NCI-H187 (cell line): ENCODE results near the gene OR2H1.

Experiments
- DNase-seq, 2 experiments: peaks; one replicate each; lab custom pipeline; 2025; lab: John Stamatoyannopoulos, UW

Gene OR2H1

DNA sequence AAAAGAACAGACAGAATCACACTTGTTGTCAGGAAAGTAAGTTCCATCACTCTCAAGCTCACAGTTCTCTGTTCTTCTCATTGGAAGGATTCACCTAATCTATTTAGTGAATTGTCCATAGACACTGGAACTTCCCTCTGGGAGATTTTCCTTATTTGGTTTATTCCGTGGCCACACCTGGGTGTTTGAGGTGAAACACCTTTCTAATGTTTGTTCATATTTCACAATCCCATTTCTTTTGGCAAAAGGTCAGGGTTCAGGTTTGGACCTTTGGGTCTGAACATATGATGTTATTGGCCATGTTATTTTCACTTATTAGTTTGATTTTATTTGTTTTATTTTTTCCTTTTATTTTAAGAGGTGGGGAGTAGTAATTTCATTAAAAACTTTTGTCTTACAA is 26.8 kb downstream of the OR2H1 start:
- no peak for DNase-seq

DNA sequence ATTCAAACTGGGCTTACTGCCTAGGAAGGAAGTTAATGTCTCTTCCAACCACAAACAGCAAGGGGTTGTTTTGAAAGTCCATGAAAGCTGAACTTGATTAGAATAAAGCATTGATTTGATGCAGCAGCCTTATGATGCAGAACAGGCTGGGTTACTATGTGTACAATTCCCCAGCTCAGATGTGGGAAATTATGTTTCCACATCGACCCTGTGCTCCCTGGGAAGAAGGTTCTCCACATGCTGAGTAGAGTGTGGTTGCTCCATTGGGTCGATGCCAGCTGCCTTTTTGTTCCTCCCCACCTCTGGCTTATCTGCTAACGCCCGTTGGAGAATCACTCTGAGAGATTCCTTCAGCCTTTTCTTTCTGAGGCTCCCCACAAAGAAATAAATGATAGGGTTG is 29.6 kb downstream of the OR2H1 start:
- no peak for DNase-seq

DNA sequence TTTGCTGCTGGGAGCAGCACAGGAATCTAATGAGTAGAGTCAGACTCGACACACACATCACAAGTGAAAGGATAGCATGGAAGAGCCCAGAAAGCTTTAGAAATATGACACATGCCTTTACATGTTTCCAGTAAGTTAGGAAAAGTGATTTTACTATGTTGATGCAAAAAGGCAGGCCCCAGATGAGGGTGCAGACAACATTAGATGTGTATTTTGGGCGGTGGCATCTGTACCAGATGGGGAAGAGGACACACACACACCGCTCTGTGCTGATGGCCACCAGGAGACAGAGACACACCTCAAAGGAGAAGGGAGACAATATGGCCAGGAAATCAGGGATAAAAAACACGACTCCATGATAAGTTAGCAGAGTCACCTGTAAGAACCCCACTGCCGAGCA is 30.2 kb downstream of the OR2H1 start:
- no peak for DNase-seq

DNA sequence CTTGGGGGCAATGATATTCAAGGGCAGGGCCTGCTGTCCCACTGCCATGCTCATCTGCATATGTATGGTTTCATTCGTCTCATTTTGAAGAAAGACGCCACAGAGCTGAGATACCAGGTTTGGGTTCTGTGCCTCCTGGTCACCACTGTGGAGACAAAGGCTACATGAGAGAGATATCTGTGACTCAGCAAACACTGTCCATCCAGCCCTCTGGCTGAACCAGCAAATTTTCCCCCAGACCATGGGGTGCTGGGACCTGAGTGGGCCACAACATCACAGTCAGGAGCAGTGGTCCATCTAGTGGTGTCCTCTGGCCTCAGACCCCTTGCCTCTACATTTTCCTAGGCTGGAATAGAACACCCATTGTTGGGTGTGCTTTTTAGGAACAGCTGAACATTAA is 30.7 kb downstream of the OR2H1 start, which contains the start of gene MAS1L:
MAS1L (minus strand) TSS at position 297 of the 400 bp plus-strand sequence; CDS start at position 243, 54 bp downstream.
- no peak for DNase-seq

DNA sequence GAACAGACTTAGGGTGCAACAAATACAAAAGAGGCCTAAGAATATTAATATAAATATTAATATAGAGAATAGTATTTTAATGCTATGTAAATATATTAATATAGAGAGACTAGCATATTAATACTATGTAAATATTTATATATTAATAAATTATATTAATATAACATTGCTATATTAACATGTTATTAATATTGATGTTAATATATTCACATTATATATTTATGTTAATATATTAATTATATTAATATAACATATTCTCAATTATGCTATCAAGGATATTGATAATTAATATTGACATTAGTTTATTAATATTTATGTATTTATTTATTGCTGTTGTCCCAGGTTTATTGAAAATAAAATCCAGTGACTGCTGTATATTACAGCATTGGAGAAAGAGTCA is 31.9 kb downstream of the OR2H1 start:
- DNase-seq = no peak

DNA sequence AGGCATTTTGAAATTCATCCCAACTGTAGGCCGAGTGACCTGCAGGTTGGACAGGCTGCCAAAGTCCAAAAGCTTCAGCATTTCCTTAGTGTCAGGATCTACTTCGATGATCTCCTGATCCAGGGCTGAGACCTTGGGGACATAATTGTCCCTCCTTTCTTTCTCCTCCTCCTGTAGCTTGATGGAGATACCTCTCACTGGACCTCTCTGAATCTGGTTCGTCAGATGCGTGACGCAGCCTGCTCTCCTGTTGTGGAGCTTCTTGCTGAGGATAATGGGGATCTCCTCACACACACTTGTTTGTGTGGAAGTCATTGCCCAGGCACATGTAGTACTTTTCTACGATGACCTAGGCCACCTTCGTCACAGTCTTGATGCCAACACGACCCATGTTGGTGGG is 32.3 kb downstream of the OR2H1 start:
- no peak for DNase-seq

DNA sequence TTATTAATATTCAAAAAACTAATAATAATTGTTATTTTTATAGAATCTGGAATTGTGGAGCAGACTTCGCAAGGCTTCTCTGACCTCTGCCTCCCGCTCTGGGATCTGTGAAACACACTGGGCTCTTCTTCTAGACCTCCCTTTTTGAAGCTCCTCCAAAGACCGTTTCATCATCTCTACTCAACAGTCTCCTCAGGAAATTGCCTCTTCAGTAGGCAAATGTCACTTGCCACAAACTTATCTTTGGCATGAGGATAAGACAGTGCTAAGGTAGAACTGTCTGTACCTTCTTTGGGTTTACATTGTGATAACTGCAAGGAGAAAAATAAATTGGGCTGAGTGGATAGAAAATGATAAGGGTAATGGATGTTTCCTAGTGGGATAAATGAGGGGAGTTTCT is 33.1 kb downstream of the OR2H1 start:
- no peak for DNase-seq

DNA sequence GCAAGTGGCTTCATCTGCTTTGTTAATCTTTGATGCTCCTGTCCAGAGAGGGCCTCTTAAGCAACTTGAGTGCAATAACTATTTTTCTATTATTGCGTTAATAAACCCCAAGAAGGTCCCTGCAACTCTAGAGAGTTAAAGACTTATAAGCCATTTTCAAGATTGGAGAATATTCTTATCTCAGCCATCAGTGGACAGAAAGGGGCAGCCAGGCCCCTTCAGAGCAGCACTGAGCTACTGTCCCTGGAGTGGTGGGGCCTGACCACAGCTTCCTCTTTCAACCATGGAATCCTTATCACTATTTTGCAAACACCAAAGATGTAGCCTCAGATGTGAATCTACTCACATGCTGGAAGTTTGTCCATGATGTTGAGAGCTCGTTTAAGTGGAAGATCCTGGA is 33.6 kb downstream of the OR2H1 start:
- DNase-seq = no peak

DNA sequence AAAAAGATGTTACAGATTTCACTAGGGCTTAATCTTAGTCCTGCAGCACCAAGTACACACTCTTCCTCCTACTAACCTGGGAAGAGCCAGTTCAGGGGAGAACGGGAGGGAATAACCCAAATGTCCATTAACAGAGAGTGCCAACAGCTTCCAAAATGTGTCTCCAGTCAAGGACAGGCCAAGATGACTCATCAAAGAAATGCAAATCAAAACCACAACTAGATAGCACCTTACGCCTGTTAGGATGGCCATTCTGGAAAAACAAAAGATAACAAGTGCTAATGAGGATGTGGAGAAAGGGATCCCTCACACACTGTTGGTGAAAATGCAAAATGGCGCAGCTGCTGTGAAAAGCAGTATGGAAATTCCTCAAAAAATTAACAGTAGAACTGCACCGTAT is 34.6 kb downstream of the OR2H1 start:
- no peak for DNase-seq

DNA sequence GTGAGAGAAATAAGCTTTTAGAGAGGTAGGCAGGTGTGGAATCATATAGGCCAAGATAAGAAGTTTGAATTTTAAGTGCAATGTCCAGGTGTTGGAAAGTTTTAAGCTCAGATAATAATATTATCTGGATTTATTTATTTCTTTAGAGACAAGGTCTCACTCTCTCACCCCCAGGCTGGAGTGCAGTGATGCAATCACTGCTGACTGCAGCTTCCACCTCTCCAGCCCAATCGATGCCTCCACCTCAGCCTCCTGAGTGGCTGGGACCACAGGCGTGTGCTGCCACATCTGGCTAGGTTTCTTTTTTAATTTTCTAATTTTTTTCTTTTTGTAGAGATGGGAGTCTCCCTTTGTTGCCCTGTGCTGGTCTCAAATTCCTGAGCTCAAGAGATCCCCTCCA is 36.3 kb downstream of the OR2H1 start:
- no peak for DNase-seq

DNA sequence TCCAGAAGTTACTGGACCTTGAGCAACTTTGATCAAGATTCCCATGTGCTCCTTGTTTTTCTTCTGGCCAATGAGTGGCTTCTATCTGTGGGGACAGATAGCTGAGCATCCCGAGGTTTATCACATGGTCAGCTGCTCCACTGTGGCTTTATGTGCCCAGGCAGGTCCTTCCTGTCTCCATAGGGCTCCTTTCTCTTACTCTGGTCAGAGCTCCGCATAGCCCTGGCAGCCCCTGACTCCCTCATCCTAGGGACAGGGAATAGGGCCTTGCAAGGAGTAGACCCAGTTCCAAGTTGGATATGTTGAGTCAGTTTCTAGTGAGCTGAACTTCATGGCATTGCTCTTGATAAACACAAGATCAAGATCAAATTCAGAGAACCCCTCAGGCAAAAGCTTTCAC is 37.2 kb downstream of the OR2H1 start:
- no peak for DNase-seq

DNA sequence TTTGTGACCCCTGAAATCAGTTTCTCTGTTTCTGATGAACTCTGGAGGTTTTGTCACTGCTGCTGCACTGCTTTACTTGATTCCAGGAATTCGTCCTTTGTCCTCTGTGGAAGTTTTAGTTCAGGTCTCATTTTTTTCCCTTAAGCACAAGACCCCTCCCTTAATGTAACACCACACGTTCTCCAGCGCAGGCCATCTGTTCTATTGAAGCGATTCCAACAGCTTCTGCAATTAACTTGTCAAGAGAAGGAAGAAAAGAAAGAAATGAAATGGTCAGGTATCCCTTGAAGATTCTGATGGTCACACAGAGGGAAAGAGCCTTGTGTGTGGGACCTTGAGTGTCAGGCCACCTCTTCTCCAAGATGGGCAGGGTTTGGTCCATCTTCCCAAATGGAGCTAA is 38.6 kb downstream of the OR2H1 start:
- no peak for DNase-seq

DNA sequence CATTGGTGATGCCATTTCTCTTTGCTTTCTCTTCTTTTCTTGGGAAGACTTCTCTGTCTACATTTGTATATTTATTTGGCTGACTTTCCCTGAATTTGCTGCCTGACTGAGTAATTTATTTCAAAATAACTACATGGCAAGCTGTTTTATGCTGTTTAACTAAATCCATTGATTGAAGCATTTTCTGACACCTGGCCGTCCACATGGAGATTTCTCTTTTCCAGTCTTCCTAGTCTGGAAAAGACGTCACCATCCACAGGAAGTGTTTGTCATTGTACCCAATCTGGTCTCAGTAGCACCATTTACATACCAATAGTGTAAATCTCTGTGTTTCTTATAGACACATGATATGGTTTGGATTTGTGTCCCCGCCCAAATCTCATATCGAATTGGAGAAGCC is 40.0 kb downstream of the OR2H1 start:
- no peak for DNase-seq

DNA sequence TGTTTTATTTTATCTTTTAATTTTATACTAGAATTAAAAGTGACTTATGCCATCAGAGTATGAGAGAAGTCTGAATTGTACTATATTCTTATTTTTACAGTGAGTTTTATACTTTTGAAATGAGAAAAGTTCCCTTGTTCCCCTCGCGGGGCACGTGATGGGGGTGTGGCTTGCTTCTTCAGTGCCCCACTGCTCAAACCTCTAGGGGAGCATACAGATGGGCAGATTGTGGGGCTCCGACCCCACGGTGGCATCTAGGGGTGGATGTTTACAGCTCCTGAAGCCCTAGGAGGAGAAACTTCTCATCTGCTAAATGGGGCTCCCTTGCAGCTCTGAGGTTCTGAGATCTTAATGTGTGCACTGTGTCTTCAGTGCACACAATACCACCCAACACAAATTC is 42.7 kb downstream of the OR2H1 start:
- no peak for DNase-seq

DNA sequence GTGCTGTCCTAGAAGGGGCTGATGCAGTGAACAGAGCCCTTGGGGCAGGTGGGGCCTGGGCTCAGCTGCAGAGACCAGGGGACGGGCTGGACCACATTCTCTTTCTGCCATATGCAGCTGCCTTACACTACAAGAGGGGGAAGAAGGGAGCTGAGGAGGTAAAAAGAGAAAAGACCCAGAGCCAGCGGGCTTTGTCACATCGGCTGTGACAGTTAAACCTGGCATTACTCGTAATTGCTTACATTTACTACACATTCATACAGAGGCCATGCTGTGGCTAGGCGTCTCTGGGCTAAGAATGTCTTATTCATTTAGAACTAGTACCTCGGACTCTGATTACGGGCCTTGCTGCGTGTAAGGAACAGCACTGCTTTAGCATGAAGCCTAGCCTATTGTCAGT is 43.6 kb downstream of the OR2H1 start:
- no peak for DNase-seq

DNA sequence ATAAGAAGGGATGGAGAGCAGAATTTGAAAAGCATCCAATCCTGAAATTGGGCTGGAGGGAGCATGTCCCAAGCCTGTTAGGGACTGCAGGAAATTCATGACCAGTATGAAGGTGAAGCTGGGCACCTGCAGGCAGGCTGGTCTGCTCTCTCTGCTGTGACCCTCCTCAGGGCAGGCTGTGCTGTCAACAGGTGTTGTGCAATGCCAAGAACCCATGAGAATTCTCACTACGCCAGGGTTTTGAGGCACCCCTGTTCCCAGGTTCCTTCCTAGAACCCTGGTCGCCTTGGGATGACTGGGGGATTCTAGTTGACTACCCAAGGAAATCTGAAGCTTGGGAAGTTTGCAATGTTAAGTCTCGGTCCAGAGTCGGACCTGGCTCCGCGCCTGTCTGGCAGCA is 44.2 kb downstream of the OR2H1 start:
- no peak for DNase-seq

DNA sequence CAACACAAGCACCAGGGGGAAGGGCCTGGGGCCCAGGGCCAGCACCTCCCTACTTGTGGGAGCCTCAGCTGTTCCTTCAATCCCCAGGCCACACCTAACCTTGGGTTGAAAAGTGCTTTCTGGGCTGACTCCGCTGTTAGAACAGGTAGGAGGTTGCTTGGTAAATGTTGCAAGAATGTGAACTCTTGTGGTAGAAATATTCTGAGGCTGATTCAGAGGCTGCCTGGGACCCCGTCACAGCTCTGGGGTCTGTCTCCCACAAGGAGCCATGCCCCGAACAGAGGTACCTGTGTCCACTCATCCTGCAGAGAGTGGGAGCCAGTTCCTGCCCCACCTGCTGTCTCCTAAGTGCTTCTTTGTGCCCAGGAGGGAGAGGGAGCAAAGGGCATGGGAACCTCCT is 45.2 kb downstream of the OR2H1 start:
- DNase-seq = no peak

DNA sequence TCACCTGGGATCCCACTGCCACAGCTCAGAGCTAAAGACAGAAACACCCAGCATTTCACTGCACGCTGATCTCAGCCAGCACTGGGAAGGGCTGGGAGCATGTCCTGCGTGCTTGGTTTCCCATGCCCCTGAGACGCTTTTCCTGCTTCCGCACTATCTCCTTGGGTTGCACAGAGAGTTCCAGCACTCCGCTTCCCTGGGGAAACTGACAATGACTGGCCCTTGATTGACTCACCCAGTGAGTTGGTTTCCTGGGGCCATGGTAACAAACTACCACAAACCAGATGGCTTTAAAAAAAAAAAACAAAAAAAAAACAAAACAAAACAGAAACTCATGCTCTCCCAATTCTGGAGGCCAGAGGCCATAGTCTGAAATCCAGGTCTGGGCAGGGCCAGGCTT is 45.6 kb downstream of the OR2H1 start:
- no peak for DNase-seq

DNA sequence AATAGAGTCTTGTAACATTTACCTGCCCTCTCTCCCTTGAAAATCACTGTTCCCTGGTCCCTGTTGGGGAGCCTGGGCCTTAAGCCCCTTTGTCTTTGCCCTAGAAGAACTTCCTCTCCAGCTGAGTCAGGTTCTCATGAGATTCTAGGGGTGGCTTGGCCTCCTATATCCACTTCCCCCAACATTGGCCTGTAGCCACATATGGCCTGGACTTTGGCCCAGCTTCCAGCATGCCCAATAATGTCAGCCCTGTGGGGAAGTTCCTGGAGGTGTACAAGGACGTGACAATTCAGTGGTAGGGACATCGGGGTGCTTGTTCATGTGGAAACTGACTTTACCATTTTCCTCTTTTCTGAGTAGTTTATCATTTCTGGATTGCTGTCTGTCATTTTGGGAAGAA is 48.0 kb downstream of the OR2H1 start:
- DNase-seq = no peak

DNA sequence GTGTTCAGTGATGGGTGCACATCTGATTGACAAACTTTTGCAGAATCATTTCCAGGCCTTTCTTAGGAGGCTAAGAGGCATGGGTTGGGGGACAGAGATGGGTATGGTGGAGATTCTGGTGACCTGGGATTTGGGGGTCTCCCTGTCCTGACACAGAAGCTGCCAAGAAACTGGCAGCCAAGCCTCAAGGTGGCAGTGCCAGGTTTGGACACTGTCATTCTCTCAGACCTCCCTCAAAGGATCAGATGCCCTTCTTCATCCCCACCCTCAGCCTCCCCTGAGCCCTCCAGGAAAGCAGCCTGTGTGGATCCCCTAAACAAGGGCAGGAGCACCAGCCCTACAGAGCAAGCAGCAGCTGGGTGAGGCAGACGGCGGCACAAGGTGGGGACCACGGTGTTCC is 48.9 kb downstream of the OR2H1 start:
- no peak for DNase-seq

DNA sequence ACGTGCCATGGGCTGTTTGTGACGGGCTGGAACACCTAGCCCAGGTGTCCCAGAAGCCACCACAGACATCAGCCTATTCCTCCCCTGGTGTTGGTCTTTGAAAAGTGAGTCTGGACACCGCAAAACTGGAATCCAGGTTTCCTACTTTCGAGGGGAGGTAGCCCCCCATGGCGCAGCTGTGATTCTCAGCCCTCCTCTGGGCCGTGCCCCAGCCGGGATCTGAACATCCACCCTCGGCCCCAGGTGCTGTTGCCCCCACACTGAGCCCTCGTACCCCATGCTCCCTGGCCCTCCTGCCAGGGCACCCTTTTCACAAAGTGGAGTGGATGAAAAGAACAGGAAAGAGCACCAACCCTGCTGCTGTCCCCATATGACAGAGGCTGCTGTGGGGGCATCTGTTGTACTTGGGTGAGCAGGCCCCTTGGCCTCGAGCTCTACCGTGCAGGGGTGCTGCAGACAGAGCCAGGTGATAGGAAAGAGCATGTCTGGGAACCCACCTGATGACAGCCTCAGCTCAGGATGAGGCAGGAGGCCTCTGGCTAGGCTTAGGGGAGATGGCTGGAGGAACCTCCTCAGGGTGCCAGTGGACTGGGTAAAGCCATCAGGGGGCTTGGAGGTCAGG is 49.6 kb downstream of the OR2H1 start:
- no peak for DNase-seq

DNA sequence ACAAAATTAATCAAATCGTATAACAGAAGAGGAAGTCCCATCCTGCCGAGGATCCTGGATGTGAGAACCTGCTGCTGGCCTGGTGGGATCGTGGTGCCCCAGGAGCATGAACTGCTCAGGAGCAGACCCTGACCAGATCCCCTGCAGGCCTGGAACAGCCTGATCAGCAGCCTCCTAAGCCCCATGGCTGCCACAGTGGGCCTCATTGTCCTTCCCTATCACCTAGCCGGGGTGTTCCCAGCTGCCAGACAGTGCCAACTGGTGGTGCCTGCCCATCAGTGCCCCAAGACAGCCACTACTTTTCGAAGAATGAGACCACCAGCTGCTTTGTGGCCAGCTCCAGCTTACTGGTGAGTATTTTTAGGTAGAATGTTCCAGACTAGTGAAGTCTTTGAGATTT is 50.4 kb downstream of the OR2H1 start:
- DNase-seq = no peak

DNA sequence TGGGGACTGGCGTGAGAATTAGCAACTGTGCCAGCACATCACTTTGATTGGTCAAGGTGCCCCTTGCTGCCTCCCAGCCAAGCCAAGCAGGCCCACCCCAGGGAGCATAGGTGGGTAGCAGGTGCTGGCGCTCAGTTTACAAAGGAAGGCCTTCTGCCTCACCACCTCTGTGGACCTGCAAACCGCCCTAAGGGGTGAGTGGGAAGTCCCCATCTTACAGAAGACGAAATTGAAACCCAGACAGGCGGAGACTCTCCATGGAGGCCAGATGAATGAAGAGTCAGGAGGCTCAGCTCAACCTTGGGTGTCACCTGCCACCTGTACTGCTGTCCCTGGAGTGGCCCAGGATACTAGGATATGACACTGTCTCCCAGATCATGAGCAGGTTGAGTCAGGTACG is 52.3 kb downstream of the OR2H1 start:
- no peak for DNase-seq

DNA sequence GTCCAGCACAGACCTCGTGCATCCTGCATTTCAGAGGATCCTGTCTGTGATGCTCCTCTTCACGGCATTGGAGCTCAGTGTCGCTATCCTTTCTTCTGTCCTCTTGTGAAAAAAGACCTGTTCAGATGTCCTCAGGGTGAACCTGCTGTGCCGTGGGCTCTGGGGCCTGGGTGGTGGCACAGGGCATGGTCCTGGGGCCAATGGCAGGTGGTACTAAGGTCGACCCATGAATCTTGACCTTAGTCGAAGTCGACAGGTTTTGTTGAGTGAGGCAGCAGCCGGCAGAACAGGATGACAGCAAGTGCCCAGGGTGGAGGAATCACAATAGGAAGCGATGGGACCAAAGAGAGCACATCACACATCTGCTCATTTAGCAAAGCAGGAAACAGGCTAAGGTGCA is 52.8 kb downstream of the OR2H1 start:
- no peak for DNase-seq

DNA sequence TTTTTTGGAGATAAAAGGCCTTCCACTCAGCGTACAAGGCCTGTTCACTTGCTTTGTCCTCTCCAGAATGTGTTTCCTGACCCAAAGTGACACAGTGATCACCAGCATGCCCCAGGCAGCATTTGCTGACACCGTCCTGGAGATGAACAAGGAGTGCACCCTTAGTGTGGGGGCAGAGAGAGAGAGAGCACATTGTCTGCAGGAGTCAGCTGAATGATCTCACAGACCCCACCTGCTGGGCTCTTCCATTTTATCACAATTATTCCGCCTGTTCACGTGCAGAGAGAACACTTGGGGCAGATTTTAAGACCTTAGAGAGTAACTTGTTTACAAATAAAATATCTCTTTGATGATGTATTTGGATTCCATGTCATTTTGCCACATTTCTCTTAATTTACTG is 53.2 kb downstream of the OR2H1 start:
- no peak for DNase-seq
